ENCODE results near the gene PSMA6.

- TF ChIP-seq CTCF (IDR thresholded peaks at IDR 0.05) (no peak), IRF1 (CRISPR knock-in tag; IDR thresholded peaks at IDR 0.05) (no peak), GABPB1 (CRISPR knock-in tag; IDR thresholded peaks at IDR 0.05) (no peak), ATF6 (CRISPR knock-in tag; IDR thresholded peaks at IDR 0.05) (no peak)
These were observed 11.2 kb downstream of the PSMA6 start for GRCh38 chr14:35303149-35303935.
